ENCODE measurements around the gene EIF3D.

The EIF3D gene

DNA sequence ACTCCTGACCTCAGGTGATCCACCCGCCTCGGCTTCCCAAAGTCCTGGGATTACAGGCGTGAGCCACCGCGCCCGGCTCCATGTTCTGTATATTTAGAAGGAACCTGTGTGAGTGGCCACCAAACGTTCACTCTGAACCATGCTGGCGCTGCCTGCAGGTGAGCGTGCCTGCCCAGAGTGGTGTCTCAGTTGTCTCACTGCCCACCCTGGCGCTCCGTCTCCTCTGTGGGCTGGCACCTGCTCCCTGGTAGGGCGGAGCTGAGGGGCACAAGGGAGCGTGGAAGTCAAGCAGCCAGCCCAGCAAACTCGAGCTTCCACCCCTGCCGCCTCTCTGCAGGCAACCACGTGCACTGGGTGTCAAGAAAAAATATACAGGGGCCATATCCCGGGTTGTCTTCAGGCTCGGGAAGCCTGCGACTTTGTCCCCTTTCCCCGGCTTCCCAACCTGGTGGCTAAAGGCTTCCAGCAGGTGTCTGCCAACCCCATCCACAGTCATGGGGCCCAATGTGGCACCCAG, 64.2 kb downstream of the EIF3D start:
- no peak for DNase-seq (ENCODE audit: low spot score)

- DNase-seq (ENCODE audit: low spot score), result no peak
Measured at GRCh38 chr22:36463783-36464184, 65.2 kb downstream of the EIF3D start.

GRCh38 chr22:36461665-36462649, 67.0 kb downstream of the EIF3D start:
- no peak for DNase-seq (ENCODE audit: low spot score)

Measured in CD4-positive, alpha-beta T cell treated with Interleukin-15 for 4 hours (primary cell).